Ramos (cell line): ENCODE measurements around the gene APOL2.
"Not testable (repeated sequence)": the region's sequence is repeated elsewhere in the genome, so short reads cannot be mapped to it uniquely, and the experiment has no call there.

Experiments
- in situ Hi-C: fragments of 300-500 bp; cut with MboI; formaldehyde crosslinking; loops from one replicate; pipeline ENCODE4 v1.14.3; 2022; ENCODE audit warnings: low sequenced_read_pairs; ENCODE audit not compliant: unreplicated experiment

Gene APOL2

GRCh38 chr22:36239401-36240171 lies at the start of gene APOL2:
Gene APOL2, minus strand, starts transcription at chr22:36239527. Its CDS starts 6,365 bp downstream, at chr22:36233162.
- in situ Hi-C loops: no loop called here

DNA sequence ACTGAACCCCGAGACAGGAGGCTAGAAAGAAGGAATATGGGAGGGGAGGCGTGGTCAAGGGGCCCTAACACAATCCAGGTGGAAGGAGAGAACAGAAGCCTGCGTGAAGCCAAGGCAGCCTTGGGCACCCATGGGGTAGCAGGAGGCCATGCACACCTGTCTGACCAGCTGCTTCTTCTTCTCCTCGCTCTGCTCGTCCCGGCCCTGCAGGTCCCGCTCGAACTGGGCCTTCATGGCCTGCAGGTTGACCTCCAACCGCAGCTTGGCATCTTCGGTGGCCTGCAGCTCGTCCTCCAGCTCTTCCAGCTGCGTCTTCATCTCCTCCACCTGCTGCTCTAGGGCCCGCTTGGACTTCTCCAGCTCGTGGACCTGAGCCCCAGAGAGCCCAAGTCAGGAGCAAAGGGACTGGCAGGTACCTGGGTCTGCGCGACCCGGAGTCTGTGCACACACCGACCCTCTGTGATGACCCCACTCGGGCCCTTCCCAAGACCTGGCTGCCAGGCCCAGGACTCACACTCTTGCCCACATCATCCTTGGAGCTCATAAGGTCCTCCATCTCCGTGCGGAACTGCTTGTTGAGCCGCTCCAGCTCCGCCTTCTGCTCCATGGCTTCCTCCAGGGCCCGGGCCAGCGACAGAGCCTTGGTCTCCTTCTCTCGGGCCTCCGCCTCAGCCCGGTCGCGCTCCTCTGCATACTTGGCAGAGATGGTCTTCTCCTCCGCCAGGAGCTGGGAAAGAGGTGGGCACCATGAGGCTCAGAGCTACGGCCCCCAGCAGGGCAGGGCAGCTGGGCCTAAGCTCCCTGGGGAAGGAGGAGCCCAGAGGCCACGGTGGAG lies 49.5 kb upstream of the APOL2 start:
- in situ Hi-C loops: no loop called here

DNA sequence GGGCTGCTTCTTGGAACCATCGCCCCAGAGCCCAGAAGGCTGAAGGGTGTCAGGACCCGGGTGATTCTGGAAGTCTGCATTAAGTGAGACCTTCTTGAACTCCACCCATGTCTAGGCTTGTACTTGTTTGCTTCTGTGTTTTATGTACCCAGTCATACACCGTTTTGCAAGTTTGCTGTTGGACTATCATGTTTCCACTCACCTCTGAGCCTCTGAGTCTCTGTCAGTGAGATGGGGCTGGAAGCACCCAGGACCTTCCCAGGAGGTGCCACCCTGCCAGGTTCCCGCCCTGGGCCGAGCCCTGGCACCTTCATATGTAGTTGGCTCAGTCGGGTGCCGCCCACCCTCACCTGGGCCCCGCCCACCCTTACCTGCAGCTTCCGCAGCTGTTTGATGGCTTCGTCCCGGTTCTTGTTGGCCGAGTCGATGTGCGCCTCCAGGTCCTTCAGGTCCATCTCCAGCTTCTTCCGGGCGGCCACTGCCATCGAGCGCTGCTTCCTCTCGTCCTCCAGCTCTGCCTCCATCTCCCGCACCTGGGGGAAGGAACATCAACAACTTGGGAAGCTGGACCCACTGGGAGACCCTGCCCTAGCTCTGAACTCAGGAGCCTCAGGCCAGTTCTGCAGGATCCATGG lies 48.7 kb upstream of the APOL2 start:
- in situ Hi-C loops: no loop called here

DNA sequence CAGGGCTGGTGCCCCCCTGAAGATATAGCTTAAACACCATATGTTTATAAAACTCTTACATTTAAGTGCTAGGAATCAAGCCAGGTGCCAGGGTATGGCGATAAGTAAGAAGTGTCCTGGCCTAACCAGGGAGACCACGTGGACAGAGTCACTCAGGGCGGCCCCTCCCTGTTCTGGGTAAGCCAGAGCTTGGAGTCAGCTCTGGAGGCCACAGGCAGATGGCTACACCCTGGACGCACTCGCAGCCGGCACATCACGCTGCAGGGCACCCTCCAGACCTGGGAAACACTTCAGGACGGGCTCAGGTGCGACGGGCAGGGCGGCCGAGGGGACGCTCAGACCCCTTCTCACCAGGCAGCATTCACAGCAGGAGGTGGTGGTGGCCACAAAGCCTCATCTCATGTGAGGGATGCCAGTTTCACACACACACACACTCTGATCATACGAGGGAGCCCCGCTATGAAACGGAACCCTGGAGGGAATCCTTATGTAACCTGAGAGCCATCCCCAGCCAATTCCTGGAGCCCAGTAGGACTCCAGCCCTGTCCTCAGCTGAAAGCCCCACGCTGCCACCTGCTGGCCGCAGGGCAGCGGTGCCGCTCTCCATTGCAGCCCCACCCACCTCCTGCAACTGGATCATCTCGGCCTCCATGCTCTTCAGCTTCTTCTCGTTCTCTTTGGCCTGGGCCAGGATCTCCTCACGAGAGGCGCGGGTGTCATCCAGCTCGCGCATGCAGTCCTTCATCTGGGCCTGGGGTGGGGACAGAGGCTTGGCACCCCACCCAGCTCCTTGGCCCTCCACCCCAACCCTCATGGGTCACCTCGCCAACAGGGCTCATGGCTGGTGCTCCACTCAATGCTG lies 47.0 kb upstream of the APOL2 start:
- in situ Hi-C loops: no loop called here

DNA sequence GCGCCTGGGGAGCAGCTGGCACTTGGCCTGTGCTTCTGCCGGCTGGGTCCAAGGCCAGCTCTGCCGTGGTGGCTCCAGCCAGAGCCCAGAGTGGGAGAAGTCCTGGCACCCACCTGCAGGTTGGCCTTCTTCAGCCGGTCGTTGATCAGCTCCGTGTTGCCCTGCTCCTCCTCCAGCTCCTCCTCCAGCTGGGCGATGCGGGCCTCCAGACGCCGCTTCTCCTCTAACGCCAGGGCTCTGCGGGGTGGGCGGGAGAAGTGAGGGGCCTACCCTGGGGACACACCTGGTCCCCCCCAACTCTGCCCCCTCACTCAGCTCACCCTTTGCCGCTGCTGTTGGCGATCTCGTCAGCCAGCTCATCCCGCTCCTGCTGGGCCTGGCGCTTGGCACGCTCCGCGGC lies 46.2 kb upstream of the APOL2 start:
- in situ Hi-C loops: no loop called here

DNA sequence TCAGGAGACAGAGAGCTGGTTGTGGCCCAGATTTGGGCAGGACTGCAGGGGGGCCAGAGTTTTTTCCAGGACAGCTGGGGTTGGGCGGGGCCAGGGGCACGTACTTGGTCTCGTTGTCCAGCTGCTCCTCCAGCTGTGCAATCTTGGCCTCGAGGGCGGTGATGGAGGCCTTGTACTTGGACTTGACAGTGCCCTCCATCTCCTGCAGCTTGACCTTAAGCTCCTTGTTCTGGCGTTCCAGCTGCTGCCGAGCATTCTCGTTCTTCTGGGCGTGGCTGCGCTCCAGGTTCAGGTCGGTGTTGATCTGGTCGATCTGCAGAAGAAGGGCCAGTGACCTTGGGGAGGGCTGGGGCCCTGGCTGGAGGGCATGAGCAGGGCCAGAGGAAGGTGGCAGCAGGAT lies 45.7 kb upstream of the APOL2 start:
- in situ Hi-C loops: no loop called here

GRCh38 chr22:36284171-36284571 lies 44.8 kb upstream of the APOL2 start:
- in situ Hi-C loops: no loop called here

- in situ Hi-C loops: no loop called here
These were observed 43.1 kb upstream of the APOL2 start for GRCh38 chr22:36282328-36282831.

DNA sequence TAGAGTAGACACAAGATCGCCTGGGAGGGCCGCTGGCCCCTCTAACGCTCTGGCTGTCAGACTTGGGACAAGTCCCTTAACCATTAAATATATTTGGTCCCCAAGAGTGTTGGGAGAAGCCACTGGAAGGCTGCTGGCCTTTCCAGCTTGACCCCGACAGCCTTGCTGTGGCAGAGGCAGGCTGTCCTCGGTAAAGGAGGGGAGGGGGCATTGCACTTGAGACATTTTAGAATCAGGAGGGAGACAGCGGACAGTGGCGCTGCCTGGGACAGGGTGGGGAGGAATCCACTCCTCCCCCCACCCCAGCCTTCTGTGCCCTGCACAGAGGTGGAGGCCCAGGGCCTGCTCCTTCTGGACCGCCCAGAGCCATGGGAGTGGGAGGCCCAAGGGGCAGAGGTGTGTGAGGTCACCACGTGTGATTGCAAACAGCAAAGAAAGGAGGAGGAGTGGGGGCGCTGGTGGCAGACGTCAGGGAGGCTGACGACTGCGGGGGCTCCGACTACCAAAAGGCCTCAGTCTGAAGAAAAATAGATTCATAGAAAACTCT lies 42.5 kb upstream of the APOL2 start:
- in situ Hi-C loops: no loop called here

- in situ Hi-C loops: no loop called here
These were observed 41.1 kb upstream of the APOL2 start for GRCh38 chr22:36280379-36280778.

GRCh38 chr22:36279219-36279666 lies 39.9 kb upstream of the APOL2 start:
- in situ Hi-C loops: no loop called here

- in situ Hi-C loops: no loop called here
These were observed 38.4 kb upstream of the APOL2 start for GRCh38 chr22:36277482-36278291.

- in situ Hi-C loops: no loop called here
These were observed 35.2 kb upstream of the APOL2 start for GRCh38 chr22:36274531-36274930.

DNA sequence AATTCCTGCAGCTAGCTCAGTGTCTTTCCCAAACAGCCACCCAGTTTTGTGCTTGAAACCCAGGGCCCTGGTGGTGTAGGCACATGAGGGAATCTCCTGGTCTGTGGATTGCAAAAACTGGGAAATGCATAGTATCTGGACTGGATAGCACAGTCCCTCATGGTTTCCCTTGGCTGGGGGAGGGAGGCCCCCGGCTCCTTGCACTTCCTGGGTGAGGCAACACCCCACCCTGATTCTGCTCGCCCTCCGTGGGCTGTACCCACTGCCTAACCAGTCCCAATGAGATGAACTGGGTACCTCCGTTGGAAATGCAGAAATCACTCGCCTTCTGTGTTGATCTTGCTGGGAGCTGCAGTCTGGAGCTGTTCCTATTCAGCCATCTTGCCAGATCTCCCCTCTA lies 32.6 kb upstream of the APOL2 start:
- in situ Hi-C loops: not testable (repeated sequence)

- in situ Hi-C loops: not testable (repeated sequence)
These were observed 31.9 kb upstream of the APOL2 start for GRCh38 chr22:36271231-36271630.

DNA sequence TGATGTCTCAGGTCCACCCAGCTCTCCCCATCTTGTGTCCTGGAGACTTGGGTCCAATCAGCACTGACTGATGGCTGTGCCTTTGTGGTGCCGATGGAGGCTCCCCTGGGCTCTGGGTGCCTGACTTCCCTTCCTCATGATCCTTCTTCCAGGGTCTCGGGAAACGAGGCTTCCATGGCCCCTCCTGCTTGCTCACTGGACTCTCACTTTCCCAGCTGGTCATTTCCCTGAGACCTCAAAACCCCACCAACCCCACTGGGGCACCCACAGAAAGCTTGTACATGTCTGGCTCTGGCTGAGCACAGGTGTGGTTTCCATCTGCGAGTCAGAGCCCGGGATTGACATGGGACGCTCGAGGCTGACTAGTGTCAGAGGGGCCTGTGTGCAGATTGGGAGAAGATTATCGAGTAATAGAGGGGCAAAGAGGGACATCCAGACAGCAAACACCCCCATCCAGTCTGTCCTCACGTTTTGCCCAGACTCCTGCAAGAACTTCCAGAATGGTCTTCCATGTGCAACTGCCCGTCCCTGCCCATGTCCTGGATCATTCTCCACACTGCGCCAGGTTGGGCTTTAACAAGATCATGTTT lies 28.7 kb upstream of the APOL2 start:
- in situ Hi-C loops: no loop called here

DNA sequence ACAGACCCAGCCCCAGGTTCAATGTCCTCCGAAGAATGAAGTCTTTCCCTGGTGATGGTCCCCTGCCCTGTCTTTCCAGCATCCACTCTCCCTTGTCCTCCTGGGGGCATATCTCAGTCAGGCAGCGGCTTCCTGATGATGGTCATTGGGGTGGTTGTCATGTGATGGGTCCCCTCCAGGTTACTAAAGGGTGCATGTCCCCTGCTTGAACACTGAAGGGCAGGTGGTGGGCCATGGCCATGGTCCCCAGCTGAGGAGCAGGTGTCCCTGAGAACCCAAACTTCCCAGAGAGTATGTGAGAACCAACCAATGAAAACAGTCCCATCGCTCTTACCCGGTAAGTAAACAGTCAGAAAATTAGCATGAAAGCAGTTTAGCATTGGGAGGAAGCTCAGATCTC lies 27.7 kb upstream of the APOL2 start:
- in situ Hi-C loops: no loop called here

GRCh38 chr22:36263886-36264664 lies 24.7 kb upstream of the APOL2 start:
- in situ Hi-C loops: not testable (repeated sequence)
